T-helper 1 cell treated with Interleukin-12 subunit alpha and Interleukin-12 subunit beta and Interleukin-4 antibody, amounts not matched to agents 30 ng/mL and 1 ng/mL, for 36 hours (primary cell): Measurements from ENCODE around the gene ADAM15. TPM values are rescaled to one million over a fixed set of nuclear protein-coding genes. Genes with fewer than 3 reads are reported as not detected.

ENCODE experiments used
- intact Hi-C: fragments of 100-400 bp; cut with micrococcal nuclease; formaldehyde crosslinking; loops from one replicate; pipeline ENCODE4 v1.15.1; 2024
- total RNA-seq: library from RNA; stranded (reverse); gene quantifications from 2 replicates; pipeline ENCODE4 v1.2.3, GENCODE V29; 2022

ADAM15 gene
- total RNA-seq, 1 donor from 2014 or later: 51.6 TPM

- intact Hi-C loops: no loop called here
Observed at GRCh38 chr1:155104605-155105534, 53.8 kb downstream of the ADAM15 start.

GRCh38 chr1:155105604-155106011 is 54.5 kb downstream of the ADAM15 start:
- intact Hi-C loops: no loop called here

GRCh38 chr1:155106862-155107261 is 55.7 kb downstream of the ADAM15 start:
- intact Hi-C loops: no loop called here

GRCh38 chr1:155107309-155108264 is 56.5 kb downstream of the ADAM15 start:
- intact Hi-C loops: no loop called here

GRCh38 chr1:155108296-155108695 is 57.2 kb downstream of the ADAM15 start:
- intact Hi-C loops: no loop called here

GRCh38 chr1:155110381-155110780 is 59.3 kb downstream of the ADAM15 start:
- intact Hi-C loops: no loop called here

- intact Hi-C loops: no loop called here
Observed at GRCh38 chr1:155110826-155111225, 59.7 kb downstream of the ADAM15 start.

Other genes with a start within 250 kb of the ADAM15 start
- 0.07 and 0.27 TPM in 2 replicates for gene KCNN3, start 181.0 kb upstream of the ADAM15 start, total RNA-seq
- 35.1 and 35.3 TPM in 2 replicates for gene PMVK, start 114.6 kb upstream of the ADAM15 start, total RNA-seq
- gene PBXIP1, start 95.2 kb upstream of the ADAM15 start, total RNA-seq: 119 and 120 TPM in 2 replicates
- 45.6 and 47.0 TPM in 2 replicates for gene PYGO2, start 89.5 kb upstream of the ADAM15 start, total RNA-seq
- 81.1 and 86.2 TPM in 2 replicates for gene SHC1, start 80.6 kb upstream of the ADAM15 start, total RNA-seq
- gene CKS1B, start 76.6 kb upstream of the ADAM15 start, total RNA-seq: 104 and 112 TPM in 2 replicates
- gene FLAD1, start 68.0 kb upstream of the ADAM15 start, total RNA-seq: 55.8 and 56.9 TPM in 2 replicates
- 0.93 and 0.98 TPM in 2 replicates for gene LENEP, start 57.7 kb upstream of the ADAM15 start, total RNA-seq
- gene ZBTB7B, start 48.5 kb upstream of the ADAM15 start, total RNA-seq: 158 and 173 TPM in 2 replicates
- gene DCST2, start 17.5 kb upstream of the ADAM15 start, total RNA-seq: 0.15 and 0.29 TPM in 2 replicates
- gene DCST1, start 17.5 kb upstream of the ADAM15 start, total RNA-seq: not detected in 2 replicates
- gene EFNA4, start 12.4 kb downstream of the ADAM15 start, total RNA-seq: 5.9 and 6.6 TPM in 2 replicates
- 0.90 and 2.3 TPM in 2 replicates for gene EFNA3, start 27.5 kb downstream of the ADAM15 start, total RNA-seq
- gene EFNA1, start 76.6 kb downstream of the ADAM15 start, total RNA-seq: not detected in 2 replicates
- gene SLC50A1, start 84.5 kb downstream of the ADAM15 start, total RNA-seq: 27.9 and 32.5 TPM in 2 replicates
- gene DPM3, start 89.2 kb downstream of the ADAM15 start, total RNA-seq: 35.7 and 38.4 TPM in 2 replicates
- gene KRTCAP2, start 122.0 kb downstream of the ADAM15 start, total RNA-seq: 224 and 225 TPM in 2 replicates
- 19.8 and 20.1 TPM in 2 replicates for gene TRIM46, start 122.5 kb downstream of the ADAM15 start, total RNA-seq
- 19.7 and 20.6 TPM in 2 replicates for gene THBS3, start 156.6 kb downstream of the ADAM15 start, total RNA-seq
- gene MTX1, start 157.4 kb downstream of the ADAM15 start, total RNA-seq: 40.2 and 43.5 TPM in 2 replicates
- gene ENTREP3, start 204.2 kb downstream of the ADAM15 start, total RNA-seq: 18.3 and 20.5 TPM in 2 replicates
- gene SCAMP3, start 211.0 kb downstream of the ADAM15 start, total RNA-seq: 152 and 165 TPM in 2 replicates
- gene CLK2, start 222.2 kb downstream of the ADAM15 start, total RNA-seq: 88.4 and 91.1 TPM in 2 replicates
- 2.3 and 2.5 TPM in 2 replicates for gene HCN3, start 226.1 kb downstream of the ADAM15 start, total RNA-seq